NCI-H187 treated with DMSO at 0.1 percent for 48 hours (cell line): ENCODE measurements around the gene FAM229A.

Experiments
- DNase-seq: peaks from one replicate; lab custom pipeline; 2025; lab: John Stamatoyannopoulos, UW

Gene FAM229A

DNA sequence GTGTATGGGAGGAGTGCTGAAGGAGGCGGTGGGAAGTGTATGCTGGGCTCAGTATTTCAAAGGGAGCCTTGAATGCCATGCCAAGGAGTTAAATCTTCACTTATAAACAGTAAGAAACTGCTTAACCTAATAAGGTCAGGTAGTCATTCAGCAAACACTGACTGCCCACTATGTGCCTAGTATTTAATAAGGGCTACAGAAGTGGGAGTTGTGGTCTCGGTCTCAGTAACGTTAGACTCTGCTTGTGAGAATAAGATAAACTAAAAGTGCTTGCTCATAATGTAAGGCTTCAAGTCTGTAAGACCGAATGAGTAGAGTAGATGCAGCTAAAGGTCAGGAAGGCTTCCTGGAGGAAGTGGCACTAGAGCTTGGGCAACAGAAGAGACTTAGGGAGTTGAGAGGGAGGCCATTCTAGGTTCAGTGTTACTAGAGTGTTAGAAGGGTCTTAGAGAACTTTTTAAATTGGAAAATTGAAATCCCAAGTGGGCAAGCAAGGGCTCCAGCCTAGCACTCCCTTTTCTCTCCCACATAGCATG lies 32.3 kb downstream of the FAM229A start:
- no peak for DNase-seq

GRCh38 chr1:32327204-32327603 lies 35.1 kb downstream of the FAM229A start:
- DNase-seq = no peak

- DNase-seq = no peak
These were observed 40.5 kb downstream of the FAM229A start for GRCh38 chr1:32321712-32322291.

DNA sequence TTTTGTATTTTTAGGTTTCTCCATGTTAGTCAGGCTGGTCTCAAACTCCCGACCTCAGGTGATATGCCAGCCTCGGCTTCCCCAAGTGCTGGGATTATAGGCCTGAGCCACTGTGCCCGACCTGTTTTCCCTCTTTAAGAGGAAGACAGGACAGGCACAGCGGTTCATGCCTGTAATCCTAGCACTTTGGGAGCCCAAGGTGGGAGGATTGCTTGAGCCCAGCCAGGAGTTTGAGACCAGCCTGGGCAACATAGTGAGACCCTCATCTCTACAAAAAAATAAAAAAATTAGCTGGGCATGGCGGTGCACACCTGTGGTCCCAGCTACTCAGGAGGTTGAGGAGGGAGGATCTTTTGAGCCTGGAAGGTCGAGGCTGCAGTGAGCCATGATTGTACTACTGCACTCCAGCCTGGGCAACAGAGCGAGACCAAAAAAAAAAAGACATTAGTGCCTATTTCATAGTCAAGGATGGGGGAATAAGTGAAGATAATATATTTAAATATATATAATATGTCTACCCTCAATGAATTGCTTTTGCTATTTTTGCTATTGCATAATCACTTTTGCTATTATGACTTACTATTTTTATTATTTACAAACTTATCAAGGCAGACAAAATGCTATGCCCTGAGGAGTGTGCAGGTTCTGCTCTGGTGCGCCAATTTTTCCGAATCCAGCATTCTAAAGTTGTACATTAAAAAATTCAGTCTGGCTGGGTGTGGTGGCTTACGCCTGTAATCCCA lies 44.0 kb downstream of the FAM229A start:
- DNase-seq = no peak

DNA sequence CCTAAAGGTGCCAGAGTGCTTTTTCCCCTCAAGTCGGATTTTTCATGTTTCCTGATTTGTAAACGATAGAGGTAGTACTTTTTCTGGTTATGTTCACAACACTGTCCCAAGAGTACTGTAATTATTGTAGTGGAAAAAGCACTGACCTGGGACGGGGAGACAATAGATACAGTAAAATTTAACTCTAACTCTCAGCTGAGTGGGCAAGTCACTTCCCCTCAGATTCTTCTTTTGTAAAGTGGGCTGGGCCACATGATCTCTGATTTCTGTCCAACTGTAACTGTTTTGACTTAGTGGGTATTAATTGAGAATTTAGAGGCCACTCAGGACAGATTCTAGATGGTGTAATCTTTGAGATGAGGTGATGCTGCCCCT lies 45.4 kb downstream of the FAM229A start:
- DNase-seq = no peak

- peak; percentile 75 for DNase-seq
These were observed 50.4 kb downstream of the FAM229A start for GRCh38 chr1:32311709-32312393.
